H9 (cell line): ENCODE results near the gene DNAAF5. TPM values are rescaled to one million over a fixed set of nuclear protein-coding genes. Genes with fewer than 3 reads are reported as not detected.
A peak's percentile ranks its signal among the peaks of the same experiment; 100 is the strongest.

Experiments used
- DNase-seq: peaks from one replicate; pipeline ENCODE4 v3.0.0-alpha.2; 2017
- H2AFZ ChIP-seq: one replicate; pipeline ENCODE4 v1.6.1; 2013; ENCODE audit warnings: mild to moderate bottlenecking, low read length, control low read depth, moderate library complexity
- H2AK5ac ChIP-seq: 2 replicates; pipeline ENCODE4 v1.6.1; 2013; ENCODE audit warnings: low read length, control low read depth, mixed read lengths; ENCODE audit not compliant: insufficient read length
- H2BK120ac ChIP-seq: one replicate; pipeline ENCODE4 v1.6.1; 2013; ENCODE audit warnings: low read depth, mild to moderate bottlenecking, low read length, control low read depth, inconsistent platforms; ENCODE audit not compliant: poor library complexity, severe bottlenecking
- H2BK12ac ChIP-seq: 2 replicates; pipeline ENCODE4 v1.6.1; 2013; ENCODE audit warnings: low read length, control low read depth, mixed read lengths, low read depth; ENCODE audit not compliant: insufficient read length
- H2BK15ac ChIP-seq: 2 replicates; pipeline ENCODE4 v1.6.1; 2013; ENCODE audit warnings: low read depth, low read length, control low read depth
- H2BK20ac ChIP-seq: one replicate; pipeline ENCODE4 v1.6.1; 2013; ENCODE audit warnings: low read depth, mild to moderate bottlenecking, low read length, control low read depth, inconsistent platforms; ENCODE audit not compliant: poor library complexity, severe bottlenecking
- H2BK5ac ChIP-seq: 2 replicates; pipeline ENCODE4 v1.6.1; 2013; ENCODE audit warnings: low read length, control low read depth, mixed read lengths; ENCODE audit not compliant: insufficient read length
- H3K14ac ChIP-seq: 2 replicates; pipeline ENCODE4 v1.6.1; 2013; ENCODE audit warnings: low read length, control low read depth; ENCODE audit not compliant: insufficient read depth
- H3K18ac ChIP-seq: 2 replicates; pipeline ENCODE4 v1.6.1; 2013; ENCODE audit warnings: low read depth, mild to moderate bottlenecking, mixed read lengths, low read length, control low read depth; ENCODE audit not compliant: insufficient read length
- H3K23ac ChIP-seq: 2 replicates; pipeline ENCODE4 v1.6.1; 2013; ENCODE audit warnings: low read length, control low read depth, mixed read lengths, low read depth; ENCODE audit not compliant: insufficient read length
- H3K23me2 ChIP-seq: 2 replicates; pipeline ENCODE4 v1.6.1; 2013; ENCODE audit warnings: low read depth, mild to moderate bottlenecking, mixed read lengths, low read length, control low read depth; ENCODE audit not compliant: insufficient read length, poor library complexity, severe bottlenecking
- H3K27ac ChIP-seq: 2 replicates; pipeline ENCODE4 v1.5.1; 2013; ENCODE audit warnings: low read length, control low read depth, mixed read lengths, low read depth; ENCODE audit not compliant: insufficient read length
- H3K27me3 ChIP-seq: 2 replicates; pipeline ENCODE4 v1.6.1; 2013; ENCODE audit warnings: low read length, control low read depth, inconsistent platforms; ENCODE audit not compliant: insufficient read depth
- H3K4ac ChIP-seq: 2 replicates; pipeline ENCODE4 v1.6.1; 2013; ENCODE audit warnings: low read depth, mild to moderate bottlenecking, control low read depth, inconsistent platforms, low read length, moderate library complexity
- H3K4me1 ChIP-seq: 2 replicates; pipeline ENCODE4 v1.6.1; 2013; ENCODE audit warnings: low read length, control low read depth, inconsistent platforms; ENCODE audit not compliant: insufficient read depth
- H3K4me2 ChIP-seq: 2 replicates; pipeline ENCODE4 v1.6.1; 2013; ENCODE audit warnings: low read length, control low read depth, mixed read lengths; ENCODE audit not compliant: insufficient read length, insufficient read depth
- H3K56ac ChIP-seq: 2 replicates; pipeline ENCODE4 v1.6.1; 2013; ENCODE audit warnings: low read depth, mild to moderate bottlenecking, mixed read lengths, low read length, control low read depth; ENCODE audit not compliant: insufficient read length
- H3K79me1 ChIP-seq: 2 replicates; pipeline ENCODE4 v1.6.1; 2013; ENCODE audit warnings: low read depth, mild to moderate bottlenecking, moderate library complexity, low read length, control low read depth, inconsistent platforms; ENCODE audit not compliant: insufficient read depth, poor library complexity, severe bottlenecking
- H3K79me2 ChIP-seq: 2 replicates; pipeline ENCODE4 v1.6.1; 2013; ENCODE audit warnings: low read length, control low read depth, inconsistent platforms; ENCODE audit not compliant: insufficient read depth
- H3K9ac ChIP-seq: 2 replicates; pipeline ENCODE4 v1.6.1; 2013; ENCODE audit warnings: low read length, control low read depth, mixed read lengths; ENCODE audit not compliant: insufficient read length; ENCODE audit errors: extremely low read depth
- H3K9me3 ChIP-seq: one replicate; pipeline ENCODE4 v1.6.1; 2013; ENCODE audit warnings: low read depth, low read length, inconsistent platforms; ENCODE audit not compliant: control insufficient read depth
- H3T11ph ChIP-seq: one replicate; pipeline ENCODE4 v1.6.1; 2013; ENCODE audit warnings: mild to moderate bottlenecking, low read length, control low read depth, inconsistent platforms
- H4K20me1 ChIP-seq: one replicate; pipeline ENCODE4 v1.6.1; 2013; ENCODE audit not compliant: control insufficient read depth, insufficient read length, insufficient read depth
- H4K5ac ChIP-seq: 2 replicates; pipeline ENCODE4 v1.6.1; 2013; ENCODE audit warnings: low read depth, mild to moderate bottlenecking, mixed read lengths, low read length, control low read depth; ENCODE audit not compliant: insufficient read length
- H4K8ac ChIP-seq: replicated peaks from 2 replicates; pipeline ENCODE4 v1.6.1; 2013; ENCODE audit warnings: low read length, control low read depth, mixed read lengths, low read depth; ENCODE audit not compliant: insufficient read length
- H4K91ac ChIP-seq: 2 replicates; pipeline ENCODE4 v1.6.1; 2013; ENCODE audit warnings: low read depth, mild to moderate bottlenecking, moderate library complexity, mixed read lengths, low read length, control low read depth; ENCODE audit not compliant: insufficient read length
- H3K27ac Mint-ChIP-seq, 3 experiments: 2 replicates in 2 of 3; 3 replicates in 1 of 3; pipeline ENCODE4 v1.8.0; 2020 to 2021; ENCODE audit warnings: mixed read lengths in 3 of 3, mild to moderate bottlenecking in 1 of 3, moderate library complexity in 1 of 3
- H3K27me3 Mint-ChIP-seq: 2 replicates; pipeline ENCODE4 v1.8.0; 2021; ENCODE audit warnings: low read depth, mild to moderate bottlenecking, moderate library complexity, mixed read lengths
- H3K36me3 Mint-ChIP-seq, 3 experiments: 2 replicates in 2 of 3; 3 replicates in 1 of 3; pipeline ENCODE4 v1.8.0; 2020 to 2021; ENCODE audit warnings: low read depth in 3 of 3, mixed read lengths in 3 of 3; ENCODE audit not compliant: insufficient read depth in 1 of 3
- H3K4me1 Mint-ChIP-seq, 2 experiments: 2 replicates each; pipeline ENCODE4 v1.8.0; 2020; ENCODE audit warnings: mixed read lengths in 2 of 2
- H3K4me3 Mint-ChIP-seq, 2 experiments: 2 replicates in 1 of 2; 3 replicates in 1 of 2; pipeline ENCODE4 v1.8.0; 2020 to 2021; ENCODE audit warnings: mild to moderate bottlenecking in 2 of 2, mixed read lengths in 2 of 2, moderate library complexity in 1 of 2
- H3K9me3 Mint-ChIP-seq, 2 experiments: 2 replicates in 1 of 2; 3 replicates in 1 of 2; pipeline ENCODE4 v1.8.0; 2020; ENCODE audit warnings: mild to moderate bottlenecking in 2 of 2, mixed read lengths in 2 of 2, moderate library complexity in 1 of 2
- WGBS: extraction: QIAGEN DNeasy Blood & Tissue Kit; methylation state at CpG from one replicate; pipeline ENCODE4 v1.1.7; 2013; ENCODE audit warnings: missing lambda C conversion rate, low lambda C conversion rate, mixed read lengths; ENCODE audit not compliant: insufficient read length; ENCODE audit errors: extremely low coverage; 5-methylcytosine and 5-hydroxymethylcytosine counted together
- total RNA-seq: library from RNA; stranded (reverse); gene quantifications from 2 replicates; pipeline ENCODE4 v1.2.1, GENCODE V29; 2021
- TF ChIP-seq, protein P1 (sequence below): fragments of 200-600 bp; sonication (generic); conservative IDR thresholded peaks from 3 replicates; pipeline ENCODE4 v1.8.0; 2021; ENCODE audit warnings: antibody characterized with exemption, mild to moderate bottlenecking

Gene DNAAF5
- total RNA-seq, 1 experiment from 2014 or later = 43.5 TPM

DNA sequence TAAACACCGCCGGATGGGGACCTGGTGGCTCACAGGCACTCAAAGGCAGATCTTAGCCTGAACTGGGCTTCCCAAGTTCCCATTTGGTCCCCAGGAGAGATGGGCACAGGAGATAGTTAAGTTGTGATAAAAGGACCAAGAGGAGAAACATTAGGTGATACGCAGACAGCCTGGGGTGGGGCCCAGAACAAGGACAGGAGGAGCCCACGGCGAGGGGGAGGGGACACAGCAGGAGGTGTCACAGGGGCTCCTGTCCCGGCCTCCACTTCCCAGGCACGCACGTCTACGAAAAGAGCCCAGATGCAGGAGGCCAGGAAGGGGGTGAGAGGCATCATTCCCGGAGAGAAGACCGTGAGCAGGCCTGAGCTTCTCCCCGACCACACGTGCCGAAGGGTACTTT is 16.3 kb upstream of the DNAAF5 start:
- Histone ChIP-seq H3K23me2 (peaks cover 3% of the 10 kb centered on the region), H3K9ac (no peak overlapping the region), H4K91ac (no peak overlapping the region), H3K79me2 (no peaks in the 10 kb centered on the region; the same call in 1 of the 2 replicates), H3K4me2 (no peak overlapping the region), H2BK15ac (no peak overlapping the region), H3K14ac (no peak overlapping the region), H4K8ac (no peak overlapping the region), H4K5ac (no peak overlapping the region), H3K56ac (no peak overlapping the region), H4K20me1 (no peaks in the 10 kb centered on the region), H2BK120ac (no peak overlapping the region), H2AK5ac (no peak overlapping the region), H3K23ac (no peak overlapping the region), H2BK5ac (no peak overlapping the region), H3K4ac (no peak overlapping the region), H3K18ac (no peak overlapping the region), H3K27me3 (no peaks in the 10 kb centered on the region), H3K4me1 (no peaks in the 10 kb centered on the region), H3K27ac (no peak overlapping the region), H2BK12ac (no peak overlapping the region), H2AFZ (no peak overlapping the region), H3T11ph (no peak overlapping the region), H3K79me1 (peaks cover 9% of the 10 kb centered on the region), H2BK20ac (no peak overlapping the region), H3K9me3 (no peaks in the 10 kb centered on the region)
- DNase-seq = no peak
- Mint-ChIP-seq H3K36me3 (peaks cover 17 to 25% (median 24%) of the 10 kb centered on the region in 3 experiments), H3K27me3 (peaks cover 1% of the 10 kb centered on the region; the same call in 1 of the 2 replicates), H3K9me3 (no peaks in the 10 kb centered on the region), H3K27ac (peak overlapping the region; percentile 18 to 38 (median 28); a peak in 3 of 7 replicates), H3K4me3 (no peak overlapping the region; a peak in 1 of 5 replicates), H3K4me1 (peaks cover 5 to 17% of the 10 kb centered on the region in 2 experiments)
- TF ChIP-seq, protein P1, sequence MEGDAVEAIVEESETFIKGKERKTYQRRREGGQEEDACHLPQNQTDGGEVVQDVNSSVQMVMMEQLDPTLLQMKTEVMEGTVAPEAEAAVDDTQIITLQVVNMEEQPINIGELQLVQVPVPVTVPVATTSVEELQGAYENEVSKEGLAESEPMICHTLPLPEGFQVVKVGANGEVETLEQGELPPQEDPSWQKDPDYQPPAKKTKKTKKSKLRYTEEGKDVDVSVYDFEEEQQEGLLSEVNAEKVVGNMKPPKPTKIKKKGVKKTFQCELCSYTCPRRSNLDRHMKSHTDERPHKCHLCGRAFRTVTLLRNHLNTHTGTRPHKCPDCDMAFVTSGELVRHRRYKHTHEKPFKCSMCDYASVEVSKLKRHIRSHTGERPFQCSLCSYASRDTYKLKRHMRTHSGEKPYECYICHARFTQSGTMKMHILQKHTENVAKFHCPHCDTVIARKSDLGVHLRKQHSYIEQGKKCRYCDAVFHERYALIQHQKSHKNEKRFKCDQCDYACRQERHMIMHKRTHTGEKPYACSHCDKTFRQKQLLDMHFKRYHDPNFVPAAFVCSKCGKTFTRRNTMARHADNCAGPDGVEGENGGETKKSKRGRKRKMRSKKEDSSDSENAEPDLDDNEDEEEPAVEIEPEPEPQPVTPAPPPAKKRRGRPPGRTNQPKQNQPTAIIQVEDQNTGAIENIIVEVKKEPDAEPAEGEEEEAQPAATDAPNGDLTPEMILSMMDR = no peak
- no CpG with 5 or more reads among the region's 14 CpGs for WGBS
